K562 (cell line): Measurements from ENCODE around the gene ASB10. TPM values are rescaled to one million over a fixed set of nuclear protein-coding genes. Genes with fewer than 3 reads are reported as not detected.
A peak's percentile ranks its signal among the peaks of the same experiment; 100 is the strongest.

ENCODE experiments used
- ATAC-seq: fragments of 200-7000 bp; cut with Tn5 transposase; 3 replicates; pipeline ENCODE4 v1.9.1; 2020; ENCODE audit warnings: moderate library complexity
- BruUV-seq: library from RNA; stranded (reverse); fragments of 400-500 nt; replicated peaks from 2 replicates; lab custom pipeline; 2021; lab: Mats Ljungman, UMichigan
- CTCF ChIA-PET: fragments of 300-600 bp; formaldehyde crosslinking; extraction: SDS; loops from one replicate; lab custom pipeline; 2021; ENCODE audit warnings: low intra/inter-chr PET ratio; lab: Yijun Ruan, JAX
- POLR2A ChIA-PET: fragments of 300-600, 350-650 bp; sonication (Branson Sonifier 250); formaldehyde crosslinking; extraction: SDS; loops from one replicate; lab custom pipeline; 2021; ENCODE audit warnings: antibody characterized with exemption, inconsistent platforms; lab: Yijun Ruan, JAX
- DNase-seq, 4 experiments: peaks; one replicate each; pipeline versions ENCODE4 v3.0.0 to v3.0.0-alpha.2; 2011 to 2018; ENCODE audit warnings: low spot score in 3 of 4, mixed read lengths in 3 of 4; ENCODE audit errors: extremely low read depth in 1 of 4
- FAIRE-seq: peaks from 2 replicates; lab custom pipeline; 2011; peaks lifted over from hg19 to GRCh38; lab: Jason Lieb, UNC
- H2AFZ ChIP-seq: 2 replicates; pipeline ENCODE4 v1.6.0; 2011; ENCODE audit warnings: low read depth, low read length, control low read depth, inconsistent platforms
- H3K27ac ChIP-seq: fragments of 200-600 bp; 3 replicates; pipeline ENCODE4 v1.8.0; 2011; ENCODE audit warnings: low read depth, mild to moderate bottlenecking, control low read depth, inconsistent platforms, low read length, moderate library complexity, mixed read lengths; ENCODE audit errors: extremely low read depth
- H3K27me3 ChIP-seq, 2 experiments: fragments of 300-600 bp in 1 of 2; 2 replicates in 1 of 2; 3 replicates in 1 of 2; pipeline versions ENCODE4 v1.6.0 to v1.8.0; 2011; ENCODE audit warnings: inconsistent platforms in 2 of 2, low read length in 2 of 2, mild to moderate bottlenecking in 1 of 2, mixed read lengths in 1 of 2, moderate library complexity in 1 of 2; ENCODE audit not compliant: control insufficient read depth in 2 of 2, insufficient read depth in 2 of 2
- H3K36me3 ChIP-seq: fragments of 300-600 bp; 3 replicates; pipeline ENCODE4 v1.8.0; 2011; ENCODE audit warnings: mild to moderate bottlenecking, low read length, inconsistent platforms; ENCODE audit not compliant: control insufficient read depth, insufficient read depth
- H3K4me1 ChIP-seq, 2 experiments: fragments of 200-600 bp in 1 of 2; replicated peaks in 1 of 2; 2 replicates in 1 of 2; 3 replicates in 1 of 2; pipeline versions ENCODE4 v1.5.1 to v1.8.0; 2011; ENCODE audit warnings: inconsistent platforms in 2 of 2, low read length in 2 of 2, mild to moderate bottlenecking in 1 of 2, mixed read lengths in 1 of 2, moderate library complexity in 1 of 2; ENCODE audit not compliant: control insufficient read depth in 2 of 2, insufficient read depth in 2 of 2
- H3K4me2 ChIP-seq: 2 replicates; pipeline ENCODE4 v1.6.1; 2011; ENCODE audit warnings: low read length, control low read depth, inconsistent platforms, mixed read lengths; ENCODE audit not compliant: insufficient read depth
- H3K4me3 ChIP-seq: fragments of 200-600 bp; sonication (generic), shearing (Covaris generic); 2 replicates; pipeline ENCODE4 v1.5.1; 2016; ENCODE audit warnings: control low read depth, inconsistent platforms
- H3K79me2 ChIP-seq: fragments of 200-600 bp; 3 replicates; pipeline ENCODE4 v1.8.0; 2011; ENCODE audit warnings: low read length, inconsistent platforms; ENCODE audit not compliant: control insufficient read depth, insufficient read depth
- H3K9ac ChIP-seq, 2 experiments: 2 replicates each; pipeline versions ENCODE4 v1.6.0 to v1.6.1; 2011; ENCODE audit warnings: low read depth in 2 of 2, low read length in 2 of 2, control low read depth in 1 of 2, inconsistent platforms in 1 of 2, mild to moderate bottlenecking in 1 of 2, mixed read lengths in 1 of 2; ENCODE audit not compliant: insufficient read depth in 1 of 2
- H3K9me1 ChIP-seq: one replicate; pipeline ENCODE4 v1.6.0; 2011; ENCODE audit warnings: inconsistent platforms, mild to moderate bottlenecking, low read length, moderate library complexity; ENCODE audit not compliant: control insufficient read depth, insufficient read depth
- H3K9me3 ChIP-seq: replicated peaks from 2 replicates; pipeline ENCODE4 v1.5.1; 2011; ENCODE audit warnings: low read depth, low read length, inconsistent platforms; ENCODE audit not compliant: control insufficient read depth, insufficient read depth
- H4K20me1 ChIP-seq: replicated peaks from 2 replicates; pipeline ENCODE4 v1.6.1; 2011; ENCODE audit warnings: low read length, inconsistent platforms, mixed read lengths; ENCODE audit not compliant: control insufficient read depth, insufficient read depth
- CEBPB ChIP-seq: fragments of 450-650 bp; IDR thresholded peaks from 2 replicates; pipeline ENCODE4 v1.6.1; 2016; ENCODE audit warnings: missing genetic modification characterization, missing compliant biosample characterization
- CEBPG ChIP-seq, 3 experiments: fragments of 200-800 bp in 1 of 3; sonication (Bioruptor generic) in 1 of 3; sonication (generic) in 1 of 3; formaldehyde crosslinking in 1 of 3; IDR thresholded peaks in 2 of 3; conservative IDR thresholded peaks in 1 of 3; 2 replicates each; pipeline versions ENCODE4 v1.6.1 to v1.8.0; 2016 to 2022; ENCODE audit warnings: missing compliant biosample characterization in 2 of 3, missing genetic modification characterization in 2 of 3, mild to moderate bottlenecking in 1 of 3, missing genetic modification reagents in 1 of 3
- DACH1 ChIP-seq: fragments of 450-650 bp; IDR thresholded peaks from 2 replicates; pipeline ENCODE4 v1.6.1; 2018; ENCODE audit not compliant: partially characterized antibody
- E2F4 ChIP-seq: sonication (generic); formaldehyde crosslinking; IDR thresholded peaks from 2 replicates; pipeline ENCODE4 v1.8.0; 2022; ENCODE audit warnings: mild to moderate bottlenecking, low read depth, missing genetic modification reagents
- NR2C2 ChIP-seq, 2 experiments: fragments of 200-800 bp in 1 of 2; sonication (Bioruptor generic) in 1 of 2; sonication (generic) in 1 of 2; formaldehyde crosslinking in 1 of 2; IDR thresholded peaks; 2 replicates each; pipeline versions ENCODE4 v1.6.1 to v1.8.0; 2016 to 2022; ENCODE audit warnings: mild to moderate bottlenecking in 1 of 2, missing compliant biosample characterization in 1 of 2, missing genetic modification characterization in 1 of 2, missing genetic modification reagents in 1 of 2
- SIN3A ChIP-seq, 2 experiments: fragments of 150-350 bp in 1 of 2; IDR thresholded peaks; 2 replicates each; pipeline ENCODE4 v1.6.1; 2011 to 2016; ENCODE audit warnings: borderline replicate concordance in 2 of 2, low read depth in 2 of 2, low read length in 2 of 2, mild to moderate bottlenecking in 2 of 2, moderate library complexity in 2 of 2; ENCODE audit not compliant: control insufficient read depth in 1 of 2
- ZBTB7A ChIP-seq: IDR thresholded peaks from 2 replicates; pipeline ENCODE4 v1.6.1; 2011; ENCODE audit warnings: low read depth, mild to moderate bottlenecking, low read length, moderate library complexity, borderline replicate concordance; ENCODE audit not compliant: control insufficient read depth
- ZNF586 ChIP-seq: fragments of 450-650 bp; formaldehyde crosslinking; conservative IDR thresholded peaks from 2 replicates; pipeline ENCODE4 v1.4.0; 2020; ENCODE audit warnings: mild to moderate bottlenecking, moderate library complexity
- WGBS: fragments of 100-300 bp; shearing (Covaris generic); methylation state at CpG from one replicate; pipeline ENCODE4 v1.1.6; 2016; ENCODE audit warnings: low coverage, mixed read lengths; ENCODE audit not compliant: insufficient coverage; ENCODE audit errors: missing lambda C conversion rate; 5-methylcytosine and 5-hydroxymethylcytosine counted together
- in situ Hi-C: fragments of 300-500 bp; cut with MboI; formaldehyde crosslinking; loops from 4 replicates; pipeline ENCODE4 v1.15.0; 2018; ENCODE audit warnings: inconsistent platforms, mixed read lengths
- intact Hi-C: fragments of 100-400 bp; cut with micrococcal nuclease; formaldehyde crosslinking; loops from 2 replicates; pipeline ENCODE4 v1.14.2; 2022
- polyA plus RNA-seq, 8 experiments: library from polyadenylated mRNA; depleted of rRNA in 4 of 8; stranded (reverse) in 5 of 8; unstranded in 3 of 8; fragments of >200 nt; fragmentation: Nextera tagmentation in 2 of 8; fragmentation: Illumina TruSeq in 1 of 8; extraction: Ambion mirVana in 2 of 8; extraction: Trizol in 1 of 8; gene quantifications; 2 replicates each; pipeline versions ENCODE4 v1.2.1 to v1.2.3, GENCODE V29; 2011 to 2014; ENCODE audit warnings: inconsistent platforms in 1 of 8, missing spikeins in 1 of 8
- total RNA-seq, 7 experiments: library from RNA; depleted of rRNA in 6 of 7; stranded (reverse); fragments of >200 nt in 6 of 7; fragmentation: Illumina TruSeq in 2 of 7; extraction: Trizol in 2 of 7; gene quantifications; 2 replicates each; pipeline versions ENCODE4 v1.2.1 to v1.2.3, GENCODE V29; 2011 to 2021; ENCODE audit warnings: low replicate concordance in 1 of 7

The ASB10 gene
- total and polyA plus RNA-seq, 9 of the 15 experiments (the other 6 are each of a cell fraction or from before 2014, with no cell fraction given): not detected

- DNase-seq: no peak
- WGBS: 46% methylated on average over 8 of the region's 8 CpGs
Measured at GRCh38 chr7:151225948-151226510, 39.0 kb upstream of the ASB10 start.

More at GRCh38 chr7:151225948-151226510, 39.0 kb upstream of the ASB10 start:
- Histone ChIP-seq H4K20me1 (no peaks in the 10 kb centered on the region), H2AFZ (no peak overlapping the region), H3K4me2 (peak overlapping the region; percentile 92), H3K9me1 (peaks cover 6% of the 10 kb centered on the region), H3K27me3 (no peaks in the 10 kb centered on the region), H3K4me3 (peak overlapping the region; percentile 82), H3K27ac (peak overlapping the region; percentile 67; the same call in 2 of the 3 replicates), H3K9ac (peak overlapping the region; percentile 89 to 97), H3K4me1 (peaks cover 20 to 22% of the 10 kb centered on the region in 2 experiments; a peak in 4 of 5 replicates), H3K9me3 (no peaks in the 10 kb centered on the region), H3K36me3 (peaks cover 51% of the 10 kb centered on the region), H3K79me2 (peaks cover 23% of the 10 kb centered on the region)
- intact Hi-C loops: loop anchor here (2.0 kb wide), 2 partner anchors 19 to 197 kb away; partner anchors contain the start of gene ABCB8
- ChIA-PET CTCF (interaction anchor here (0.7 kb wide), 1 partner anchor 22 kb away, joined by 3 read pairs; no protein-coding TSS in a partner anchor), POLR2A (interaction anchor here (0.9 to 3.6 kb wide), 6 partner anchors 8 to 165 kb away, joined by 3 to 36 read pairs (median 4); no protein-coding TSS in a partner anchor)
- FAIRE-seq: no peak
- TF ChIP-seq E2F4 (CRISPR knock-in tag): peak; percentile 62; the same call in 1 of the 2 replicates
- TF ChIP-seq CEBPG (CRISPR knock-in tag; IDR thresholded peaks at IDR 0.05): peak; percentile 40; the same call in 1 of the 2 replicates
- TF ChIP-seq CEBPG (tag; conservative IDR thresholded peaks at IDR 0.05 in 1 of 2, IDR thresholded peaks at IDR 0.05 in 1 of 2): peak in 1 of 2 experiments; percentile 70; a peak in 2 of 4 replicates
- TF ChIP-seq CEBPB (tag): peak; percentile 88
- TF ChIP-seq ZNF586 (CRISPR knock-in tag): no peak
- no peak for TF ChIP-seq DACH1
- TF ChIP-seq SIN3A (IDR thresholded peaks at IDR 0.05; ENCODE audit: borderline replicate concordance in 2 of 2, control insufficient read depth in 1 of 2, low read depth in 2 of 2, low read length in 2 of 2): peak in 1 of 2 experiments; percentile 35; a peak in 1 of 4 replicates
- TF ChIP-seq ZBTB7A: 0 out of 2 replicates have a peak, but pooled peaks have one; percentile 12
- TF ChIP-seq NR2C2 (CRISPR knock-in tag; IDR thresholded peaks at IDR 0.05): peak; percentile 54; the same call in 1 of the 2 replicates
- no peak for TF ChIP-seq NR2C2 (tag; IDR thresholded peaks at IDR 0.05)
- in situ Hi-C loops: no loop called here
- no peak for ATAC-seq
- BruUV-seq: no TSS peak
